Stimulated activated CD4-positive, alpha-beta T cell treated with anti-CD3 and anti-CD28 coated beads, Interleukin-2, amount 100 ng/mL, for 48 hours (primary cell): ENCODE data around the gene ARG2.

Source experiments
- DNase-seq, 2 donors: peaks; one replicate each; pipeline ENCODE4 v3.0.0-alpha.2; 2020

Gene ARG2

GRCh38 chr14:67695394-67695949 lies 75.8 kb downstream of the ARG2 start, which contains the start of gene RDH11:
Gene RDH11 (minus strand): TSS chr14:67695764. CDS start chr14:67695703, 61 bp downstream.
- DNase-seq, result peak; percentile 70 to 71

- DNase-seq, result no peak
Measured at GRCh38 chr14:67697006-67697405, 77.3 kb downstream of the ARG2 start.

- no peak for DNase-seq
Measured at GRCh38 chr14:67698179-67698578, 78.5 kb downstream of the ARG2 start.
